H1 (cell line): ENCODE results near the gene TSHZ2. TPM values are rescaled to one million over a fixed set of nuclear protein-coding genes. Genes with fewer than 3 reads are reported as not detected.

ENCODE experiments used
- CTCF ChIA-PET: fragments of 300-600 bp; sonication (Branson Sonifier 250); formaldehyde crosslinking; loops from one replicate; lab custom pipeline; 2021; ENCODE audit not compliant: partially characterized antibody; lab: Charles Lee
- POLR2A ChIA-PET: fragments of 300-600 bp; sonication (Branson Sonifier 250); formaldehyde crosslinking; loops from one replicate; lab custom pipeline; 2021; ENCODE audit warnings: inconsistent platforms; ENCODE audit not compliant: partially characterized antibody; lab: Charles Lee
- DNase-seq, 2 experiments: peaks; one replicate each; pipeline versions ENCODE4 v3.0.0 to v3.0.0-alpha.2; 2010 to 2022; ENCODE audit warnings: low spot score in 2 of 2, low read depth in 1 of 2, mixed read lengths in 1 of 2
- FAIRE-seq: peaks from 2 replicates; lab custom pipeline; 2011; peaks lifted over from hg19 to GRCh38; lab: Jason Lieb, UNC
- H2AFZ ChIP-seq: 2 replicates; pipeline ENCODE4 v1.8.1; 2012; ENCODE audit warnings: low read length, inconsistent platforms
- H2AK5ac ChIP-seq: 2 replicates; pipeline ENCODE4 v1.6.1; 2013; ENCODE audit warnings: low read depth, low read length
- H2BK120ac ChIP-seq: replicated peaks from 2 replicates; pipeline ENCODE3; 2013; ENCODE audit warnings: low read depth, low read length, inconsistent platforms
- H2BK12ac ChIP-seq: 2 replicates; pipeline ENCODE4 v1.6.1; 2013; ENCODE audit warnings: low read depth, low read length
- H2BK15ac ChIP-seq: 2 replicates; pipeline ENCODE4 v1.6.1; 2013; ENCODE audit warnings: low read length
- H2BK20ac ChIP-seq: 2 replicates; pipeline ENCODE4 v1.6.1; 2013; ENCODE audit warnings: low read length
- H2BK5ac ChIP-seq: 2 replicates; pipeline ENCODE4 v1.6.1; 2013; ENCODE audit warnings: low read depth, low read length
- H3K14ac ChIP-seq: 2 replicates; pipeline ENCODE4 v1.6.1; 2013; ENCODE audit warnings: inconsistent platforms; ENCODE audit not compliant: insufficient read length
- H3K18ac ChIP-seq: 2 replicates; pipeline ENCODE4 v1.6.1; 2013; ENCODE audit warnings: low read length; ENCODE audit errors: extremely low read depth
- H3K23ac ChIP-seq: 2 replicates; pipeline ENCODE4 v1.6.1; 2013; ENCODE audit warnings: inconsistent platforms; ENCODE audit not compliant: insufficient read length
- H3K23me2 ChIP-seq: 2 replicates; pipeline ENCODE4 v1.6.1; 2013; ENCODE audit warnings: low read depth, low read length
- H3K27ac ChIP-seq: 2 replicates; pipeline ENCODE4 v1.6.1; 2011; ENCODE audit warnings: low read depth, low read length, inconsistent platforms
- H3K27me3 ChIP-seq, 4 experiments: replicated peaks in 1 of 4; 1 replicate in 1 of 4; 2 replicates in 3 of 4; pipeline versions ENCODE4 v1.6.1 to v1.8.1; 2011 to 2013; ENCODE audit warnings: low read length in 3 of 4, mild to moderate bottlenecking in 3 of 4, inconsistent platforms in 2 of 4, mixed read lengths in 2 of 4, moderate library complexity in 1 of 4; ENCODE audit not compliant: control insufficient read depth in 3 of 4, insufficient read depth in 3 of 4; ENCODE audit errors: extremely low read depth in 1 of 4
- H3K36me3 ChIP-seq, 4 experiments: 2 replicates each; pipeline versions ENCODE4 v1.6.1 to v1.8.1; 2011 to 2013; ENCODE audit warnings: mild to moderate bottlenecking in 4 of 4, low read length in 3 of 4, moderate library complexity in 2 of 4, control low read depth in 1 of 4, inconsistent platforms in 1 of 4; ENCODE audit not compliant: insufficient read depth in 4 of 4, control insufficient read depth in 2 of 4
- H3K4ac ChIP-seq: replicated peaks from 2 replicates; pipeline ENCODE3; 2013; ENCODE audit warnings: low read length, low read depth, mixed read lengths, inconsistent platforms; ENCODE audit not compliant: insufficient read length
- H3K4me1 ChIP-seq, 4 experiments: replicated peaks in 1 of 4; 1 replicate in 1 of 4; 2 replicates in 3 of 4; pipeline versions ENCODE4 v1.6.1 to v1.8.1; 2011 to 2013; ENCODE audit warnings: low read length in 3 of 4, inconsistent platforms in 2 of 4, mixed read lengths in 1 of 4; ENCODE audit not compliant: insufficient read depth in 4 of 4, control insufficient read depth in 3 of 4
- H3K4me2 ChIP-seq, 2 experiments: 2 replicates each; pipeline versions ENCODE4 v1.6.1 to v1.8.1; 2011 to 2013; ENCODE audit warnings: low read depth in 2 of 2, low read length in 2 of 2, control low read depth in 1 of 2, inconsistent platforms in 1 of 2, mild to moderate bottlenecking in 1 of 2; ENCODE audit not compliant: insufficient read depth in 1 of 2
- H3K4me3 ChIP-seq, 4 experiments: fragments of 200-600, 300-600 bp in 1 of 4; sonication (generic), shearing (Covaris generic), sonication (Bioruptor Twin) in 1 of 4; 2 replicates each; pipeline versions ENCODE4 v1.5.1 to v1.8.1; 2011 to 2016; ENCODE audit warnings: low read length in 4 of 4, low read depth in 3 of 4, control low read depth in 2 of 4, inconsistent platforms in 2 of 4, mild to moderate bottlenecking in 2 of 4, mixed read lengths in 1 of 4, moderate library complexity in 1 of 4; ENCODE audit not compliant: insufficient read depth in 2 of 4; ENCODE audit errors: extremely low read depth in 1 of 4
- H3K56ac ChIP-seq: replicated peaks from 2 replicates; pipeline ENCODE3; 2013; ENCODE audit warnings: low read depth, mild to moderate bottlenecking, mixed read lengths, low read length, inconsistent platforms; ENCODE audit not compliant: insufficient read length
- H3K79me1 ChIP-seq: 2 replicates; pipeline ENCODE4 v1.6.1; 2013; ENCODE audit warnings: low read depth, low read length, control low read depth
- H3K79me2 ChIP-seq, 2 experiments: 2 replicates each; pipeline versions ENCODE4 v1.6.1 to v1.8.1; 2012 to 2013; ENCODE audit warnings: low read length in 2 of 2, mild to moderate bottlenecking in 2 of 2, inconsistent platforms in 1 of 2; ENCODE audit not compliant: insufficient read depth in 2 of 2, control insufficient read depth in 1 of 2
- H3K9ac ChIP-seq, 4 experiments: replicated peaks in 1 of 4; 1 replicate in 1 of 4; 2 replicates in 3 of 4; pipeline versions ENCODE4 v1.6.1 to v1.8.1; 2011 to 2013; ENCODE audit warnings: low read depth in 3 of 4, low read length in 3 of 4, control low read depth in 2 of 4, mild to moderate bottlenecking in 2 of 4, moderate library complexity in 2 of 4, inconsistent platforms in 1 of 4; ENCODE audit errors: extremely low read depth in 1 of 4
- H3K9me3 ChIP-seq, 2 experiments: 2 replicates each; pipeline versions ENCODE4 v1.6.1 to v1.8.1; 2012 to 2013; ENCODE audit warnings: mild to moderate bottlenecking in 2 of 2, moderate library complexity in 2 of 2, control low read depth in 1 of 2, inconsistent platforms in 1 of 2, low read depth in 1 of 2, low read length in 1 of 2, mixed read lengths in 1 of 2; ENCODE audit not compliant: insufficient read depth in 2 of 2
- H4K20me1 ChIP-seq, 2 experiments: replicated peaks in 1 of 2; 2 replicates each; pipeline versions ENCODE3 to v1.8.1; 2011 to 2013; ENCODE audit warnings: inconsistent platforms in 2 of 2, low read length in 2 of 2, mild to moderate bottlenecking in 1 of 2; ENCODE audit not compliant: insufficient read depth in 2 of 2, control insufficient read depth in 1 of 2
- H4K5ac ChIP-seq: 2 replicates; pipeline ENCODE4 v1.6.1; 2013; ENCODE audit warnings: low read length, low read depth, mixed read lengths, inconsistent platforms; ENCODE audit not compliant: insufficient read length
- H4K8ac ChIP-seq: 2 replicates; pipeline ENCODE4 v1.8.0; 2013; ENCODE audit warnings: mild to moderate bottlenecking, moderate library complexity, low read length, inconsistent platforms; ENCODE audit not compliant: insufficient read depth; ENCODE audit errors: extremely low read depth
- H4K91ac ChIP-seq: replicated peaks from 2 replicates; pipeline ENCODE3; 2013; ENCODE audit warnings: low read length, mixed read lengths, inconsistent platforms; ENCODE audit not compliant: insufficient read length
- CEBPB ChIP-seq: IDR thresholded peaks from 2 replicates; pipeline ENCODE4 v1.6.1; 2012; ENCODE audit warnings: low read depth, low read length
- CREB1 ChIP-seq: IDR thresholded peaks from 2 replicates; pipeline ENCODE4 v1.6.1; 2012; ENCODE audit warnings: inconsistent platforms
- FOSL1 ChIP-seq: IDR thresholded peaks from 2 replicates; pipeline ENCODE4 v1.6.1; 2011; ENCODE audit warnings: mild to moderate bottlenecking, low read depth, low read length, moderate library complexity; ENCODE audit not compliant: insufficient read depth
- GABPA ChIP-seq: IDR thresholded peaks from 2 replicates; pipeline ENCODE4 v1.6.1; 2011; ENCODE audit warnings: mild to moderate bottlenecking, low read length, moderate library complexity, borderline replicate concordance; ENCODE audit not compliant: insufficient read depth
- HDAC6 ChIP-seq: IDR thresholded peaks from one replicate; pipeline ENCODE4 v1.7.1; 2012; ENCODE audit warnings: low read depth, mild to moderate bottlenecking, inconsistent platforms, low read length, moderate library complexity
- JUN ChIP-seq: IDR thresholded peaks from 2 replicates; pipeline ENCODE4 v1.6.1; 2011; ENCODE audit warnings: low read depth, mild to moderate bottlenecking, improper control_type of control experiment, low read length
- NANOG ChIP-seq: IDR thresholded peaks from 2 replicates; pipeline ENCODE4 v1.6.1; 2011; ENCODE audit warnings: low read length, low read depth, mild to moderate bottlenecking, inconsistent platforms; ENCODE audit not compliant: insufficient read depth, poor library complexity, severe bottlenecking
- TBP ChIP-seq: IDR thresholded peaks from 2 replicates; pipeline ENCODE4 v1.6.1; 2011; ENCODE audit warnings: low read depth, low read length, improper control_type of control experiment
- TCF12 ChIP-seq: IDR thresholded peaks from 2 replicates; pipeline ENCODE4 v1.6.1; 2011; ENCODE audit warnings: low read depth, mild to moderate bottlenecking, low read length
- TEAD4 ChIP-seq: IDR thresholded peaks from 2 replicates; pipeline ENCODE4 v1.6.1; 2012; ENCODE audit warnings: low read depth, low read length, inconsistent platforms, mixed read lengths
- YY1 ChIP-seq: IDR thresholded peaks from 2 replicates; pipeline ENCODE4 v1.6.1; 2011; ENCODE audit warnings: low read depth, mild to moderate bottlenecking, low read length
- WGBS, 2 experiments: shearing (Covaris generic) in 1 of 2; methylation state at CpG; one replicate each; pipeline versions ENCODE4 v1.1.6 to v1.1.7; 2013 to 2015; ENCODE audit warnings: low lambda C conversion rate in 2 of 2, mixed read lengths in 2 of 2, inconsistent platforms in 1 of 2, low coverage in 1 of 2, missing lambda C conversion rate in 1 of 2; ENCODE audit not compliant: insufficient replicate concordance in 2 of 2, insufficient coverage in 1 of 2, insufficient read length in 1 of 2; ENCODE audit errors: extremely low coverage in 1 of 2, missing lambda C conversion rate in 1 of 2; 5-methylcytosine and 5-hydroxymethylcytosine counted together
- polyA plus RNA-seq, 7 experiments: library from polyadenylated mRNA; depleted of rRNA in 3 of 7; stranded (reverse) in 5 of 7; unstranded in 2 of 7; fragments of >200 nt in 5 of 7; fragments of 200-250 nt in 2 of 7; gene quantifications; 1 replicate in 5 of 7; 2 replicates in 1 of 7; 4 replicates in 1 of 7; pipeline versions ENCODE4 v1.2.1 to v1.2.3, GENCODE V29; 2011 to 2013; ENCODE audit warnings: missing spikeins in 2 of 7, mixed read lengths in 2 of 7
- total RNA-seq: library from RNA; stranded (reverse); fragmentation: NEBNext Ultra II Directional; extraction: Animal tissue kit (Norgen Biotek cat#: 25700); gene quantifications from 2 replicates; pipeline ENCODE4 v1.2.1, GENCODE V29; 2021
- TF ChIP-seq, protein P1 (sequence below): IDR thresholded peaks from 2 replicates; pipeline ENCODE4 v1.6.1; 2012; ENCODE audit warnings: inconsistent platforms
- TF ChIP-seq, protein P2 (sequence below): IDR thresholded peaks from 2 replicates; pipeline ENCODE4 v1.6.1; 2011; ENCODE audit warnings: low read length, improper control_type of control experiment
- TF ChIP-seq, protein P3 (sequence below): IDR thresholded peaks from 2 replicates; pipeline ENCODE4 v1.6.1; 2012; ENCODE audit warnings: inconsistent platforms

Gene TSHZ2
- total and polyA plus RNA-seq, 2 of the 8 experiments (the other 6 are each of a cell fraction or from before 2014, with no cell fraction given): 0.14 to 0.30 TPM

DNA sequence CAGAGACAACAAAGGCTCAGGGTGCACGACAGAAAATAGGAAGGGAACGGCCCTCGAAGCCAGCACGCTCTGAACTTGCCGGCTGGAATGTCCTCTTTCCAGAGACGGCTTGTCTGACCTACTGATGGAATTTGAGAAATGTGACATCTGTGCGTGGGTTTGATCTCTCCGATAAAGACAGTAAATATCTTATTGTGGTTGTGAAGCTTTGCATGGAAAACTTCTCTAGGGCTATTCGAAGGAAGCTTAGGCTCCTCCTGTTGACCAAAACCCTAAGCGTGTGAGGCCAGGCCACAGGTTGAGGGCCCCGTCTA, 374.1 kb downstream of the TSHZ2 start:
- DNase-seq (no peak), FAIRE-seq (no peak)
- Histone ChIP-seq H2AFZ (no peak overlapping the region), H3K79me2 (no peaks in the 10 kb centered on the region), H2BK120ac (no peak overlapping the region), H2BK20ac (no peak overlapping the region), H3K36me3 (no peaks in the 10 kb centered on the region), H3K23ac (no peak overlapping the region), H3K79me1 (no peaks in the 10 kb centered on the region), H3K27me3 (no peaks in the 10 kb centered on the region), H2AK5ac (no peak overlapping the region), H3K4me1 (no peaks in the 10 kb centered on the region), H3K4me3 (no peak overlapping the region), H4K5ac (no peak overlapping the region), H3K23me2 (no peaks in the 10 kb centered on the region), H2BK12ac (no peak overlapping the region), H3K4ac (no peak overlapping the region), H2BK5ac (no peak overlapping the region), H4K20me1 (no peaks in the 10 kb centered on the region), H3K4me2 (no peak overlapping the region), H3K18ac (no peak overlapping the region), H2BK15ac (no peak overlapping the region), H3K9ac (no peak overlapping the region), H3K9me3 (no peaks in the 10 kb centered on the region), H3K56ac (no peak overlapping the region), H3K27ac (no peak overlapping the region), H4K91ac (no peak overlapping the region), H4K8ac (no peak overlapping the region), H3K14ac (no peak overlapping the region)
- POLR2A ChIA-PET: no interaction called here
- CTCF ChIA-PET: interaction anchor here (0.9 to 1.2 kb wide), 4 partner anchors 9 to 36 kb away, joined by 3 to 4 read pairs (median 3); no protein-coding TSS in a partner anchor
- 85% methylated on average over 11 of the region's 11 CpGs; no CpG with 5 or more reads in 1 of the 2 experiments for WGBS, 2 experiments
- TF ChIP-seq CREB1 (no peak), TEAD4 (no peak), JUN (no peak), HDAC6 (no peak), CEBPB (no peak), FOSL1 (no peak), NANOG (no peak), GABPA (no peak), YY1 (no peak), TCF12 (no peak), TBP (no peak)
- TF ChIP-seq, protein P1, sequence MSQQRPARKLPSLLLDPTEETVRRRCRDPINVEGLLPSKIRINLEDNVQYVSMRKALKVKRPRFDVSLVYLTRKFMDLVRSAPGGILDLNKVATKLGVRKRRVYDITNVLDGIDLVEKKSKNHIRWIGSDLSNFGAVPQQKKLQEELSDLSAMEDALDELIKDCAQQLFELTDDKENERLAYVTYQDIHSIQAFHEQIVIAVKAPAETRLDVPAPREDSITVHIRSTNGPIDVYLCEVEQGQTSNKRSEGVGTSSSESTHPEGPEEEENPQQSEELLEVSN: no peak
- TF ChIP-seq, protein P2, sequence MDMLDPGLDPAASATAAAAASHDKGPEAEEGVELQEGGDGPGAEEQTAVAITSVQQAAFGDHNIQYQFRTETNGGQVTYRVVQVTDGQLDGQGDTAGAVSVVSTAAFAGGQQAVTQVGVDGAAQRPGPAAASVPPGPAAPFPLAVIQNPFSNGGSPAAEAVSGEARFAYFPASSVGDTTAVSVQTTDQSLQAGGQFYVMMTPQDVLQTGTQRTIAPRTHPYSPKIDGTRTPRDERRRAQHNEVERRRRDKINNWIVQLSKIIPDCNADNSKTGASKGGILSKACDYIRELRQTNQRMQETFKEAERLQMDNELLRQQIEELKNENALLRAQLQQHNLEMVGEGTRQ: no peak
- TF ChIP-seq, protein P3, sequence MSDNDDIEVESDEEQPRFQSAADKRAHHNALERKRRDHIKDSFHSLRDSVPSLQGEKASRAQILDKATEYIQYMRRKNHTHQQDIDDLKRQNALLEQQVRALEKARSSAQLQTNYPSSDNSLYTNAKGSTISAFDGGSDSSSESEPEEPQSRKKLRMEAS: no peak
